Measurements from ENCODE around the gene CSNK1G3.

Gene CSNK1G3

DNA sequence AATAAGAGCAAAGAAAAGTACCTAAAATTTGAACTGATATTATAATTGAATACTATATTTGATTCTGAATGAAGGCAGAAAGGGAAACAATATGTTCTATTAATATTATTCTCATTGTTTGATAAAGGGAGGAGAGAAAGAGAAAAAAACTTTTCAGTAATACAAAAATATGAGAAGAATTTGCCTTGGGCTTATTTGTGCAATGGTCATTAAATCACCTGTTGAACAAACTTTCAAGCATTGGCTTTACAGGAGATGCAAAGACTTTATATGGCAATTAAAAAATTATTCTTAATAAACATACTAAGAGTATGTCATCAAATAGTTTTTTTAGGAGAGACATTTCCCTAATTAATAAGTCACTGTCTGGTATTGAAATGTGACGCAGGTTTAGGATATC is 85.0 kb downstream of the CSNK1G3 start:
- no peak overlapping the region for H2AFZ ChIP-seq (ENCODE audit: low read length)
- H3K4me1 ChIP-seq (ENCODE audit: insufficient read depth, low read length, severe bottlenecking), result no peaks in the 10 kb centered on the region
- no peak overlapping the region for H3K27ac ChIP-seq (ENCODE audit: low read depth, low read length, poor library complexity, severe bottlenecking)
- no peak overlapping the region for H3K4me2 ChIP-seq (ENCODE audit: low read length)
- H3K79me2 ChIP-seq (ENCODE audit: insufficient read depth, low read length), result no peaks in the 10 kb centered on the region
- H4K20me1 ChIP-seq (ENCODE audit: insufficient read depth, low read length), result no peaks in the 10 kb centered on the region
- H3K9me3 ChIP-seq (ENCODE audit: low read length), result no peaks in the 10 kb centered on the region; the same call in 1 of the 2 replicates
- H3K36me3 ChIP-seq (ENCODE audit: insufficient read depth, low read length), result peaks cover 63% of the 10 kb centered on the region
- no peaks in the 10 kb centered on the region for H3F3A ChIP-seq (ENCODE audit: insufficient read depth, low read length)
- no peak overlapping the region for H3K9ac ChIP-seq (ENCODE audit: low read length)
- H3K9me2 ChIP-seq (ENCODE audit: low read depth, low read length), result no peaks in the 10 kb centered on the region
- TF ChIP-seq EZH2 (IDR thresholded peaks at IDR 0.05; ENCODE audit: borderline replicate concordance, low read length), result no peak
- TF ChIP-seq, protein P1, sequence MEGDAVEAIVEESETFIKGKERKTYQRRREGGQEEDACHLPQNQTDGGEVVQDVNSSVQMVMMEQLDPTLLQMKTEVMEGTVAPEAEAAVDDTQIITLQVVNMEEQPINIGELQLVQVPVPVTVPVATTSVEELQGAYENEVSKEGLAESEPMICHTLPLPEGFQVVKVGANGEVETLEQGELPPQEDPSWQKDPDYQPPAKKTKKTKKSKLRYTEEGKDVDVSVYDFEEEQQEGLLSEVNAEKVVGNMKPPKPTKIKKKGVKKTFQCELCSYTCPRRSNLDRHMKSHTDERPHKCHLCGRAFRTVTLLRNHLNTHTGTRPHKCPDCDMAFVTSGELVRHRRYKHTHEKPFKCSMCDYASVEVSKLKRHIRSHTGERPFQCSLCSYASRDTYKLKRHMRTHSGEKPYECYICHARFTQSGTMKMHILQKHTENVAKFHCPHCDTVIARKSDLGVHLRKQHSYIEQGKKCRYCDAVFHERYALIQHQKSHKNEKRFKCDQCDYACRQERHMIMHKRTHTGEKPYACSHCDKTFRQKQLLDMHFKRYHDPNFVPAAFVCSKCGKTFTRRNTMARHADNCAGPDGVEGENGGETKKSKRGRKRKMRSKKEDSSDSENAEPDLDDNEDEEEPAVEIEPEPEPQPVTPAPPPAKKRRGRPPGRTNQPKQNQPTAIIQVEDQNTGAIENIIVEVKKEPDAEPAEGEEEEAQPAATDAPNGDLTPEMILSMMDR (IDR thresholded peaks at IDR 0.05; ENCODE audit: low read length), result no peak
- no peak overlapping the region for H3K4me3 ChIP-seq (ENCODE audit: low read depth, low read length, poor library complexity, severe bottlenecking)
- H3K27me3 ChIP-seq (ENCODE audit: insufficient read depth, low read length), result no peaks in the 10 kb centered on the region

DNA sequence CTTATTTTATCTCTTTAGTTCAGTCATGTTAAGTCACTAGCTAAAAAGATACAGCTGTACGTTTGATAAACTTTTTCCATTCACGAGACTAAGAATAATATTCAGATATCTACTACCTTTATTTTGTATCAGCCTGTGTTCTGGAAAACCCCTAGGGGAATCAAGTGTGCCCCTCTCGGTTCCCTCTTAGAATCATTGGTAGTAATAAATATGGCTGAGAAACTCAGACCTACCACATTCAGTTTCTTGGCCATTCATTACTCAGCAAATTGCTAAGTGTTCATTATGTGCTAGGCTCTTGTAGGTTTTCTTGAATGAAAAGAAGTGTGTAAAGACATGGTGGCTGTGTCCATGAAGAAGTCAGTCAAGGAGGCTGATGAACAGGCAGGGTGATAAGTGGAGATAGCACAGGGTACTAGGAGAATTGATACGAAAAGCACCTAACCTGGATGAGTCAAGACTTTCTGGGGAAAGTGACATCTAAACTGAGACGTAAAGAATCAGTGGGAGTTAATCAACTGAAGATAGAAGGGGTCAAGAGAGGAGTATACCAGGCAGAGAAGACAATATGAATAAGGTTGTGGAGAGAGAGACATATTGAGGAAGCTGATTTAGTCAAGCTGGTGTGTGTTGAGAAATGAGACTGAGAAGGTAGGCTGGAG is 86.2 kb downstream of the CSNK1G3 start:
- Histone ChIP-seq H3K27ac (ENCODE audit: low read depth, low read length, poor library complexity, severe bottlenecking) (no peak overlapping the region), H3K9me3 (ENCODE audit: low read length) (no peaks in the 10 kb centered on the region), H3K27me3 (ENCODE audit: insufficient read depth, low read length) (no peaks in the 10 kb centered on the region), H4K20me1 (ENCODE audit: insufficient read depth, low read length) (no peaks in the 10 kb centered on the region), H2AFZ (ENCODE audit: low read length) (no peak overlapping the region), H3K4me1 (ENCODE audit: insufficient read depth, low read length, severe bottlenecking) (no peaks in the 10 kb centered on the region), H3K36me3 (ENCODE audit: insufficient read depth, low read length) (peaks cover 52% of the 10 kb centered on the region), H3K79me2 (ENCODE audit: insufficient read depth, low read length) (no peaks in the 10 kb centered on the region), H3K4me2 (ENCODE audit: low read length) (no peak overlapping the region), H3K4me3 (ENCODE audit: low read depth, low read length, poor library complexity, severe bottlenecking) (no peak overlapping the region), H3K9me2 (ENCODE audit: low read depth, low read length) (no peaks in the 10 kb centered on the region), H3F3A (ENCODE audit: insufficient read depth, low read length) (no peaks in the 10 kb centered on the region), H3K9ac (ENCODE audit: low read length) (no peak overlapping the region)
- TF ChIP-seq, protein P1 (IDR thresholded peaks at IDR 0.05; ENCODE audit: low read length), result no peak
- no peak for TF ChIP-seq EZH2 (IDR thresholded peaks at IDR 0.05; ENCODE audit: borderline replicate concordance, low read length)

DNA sequence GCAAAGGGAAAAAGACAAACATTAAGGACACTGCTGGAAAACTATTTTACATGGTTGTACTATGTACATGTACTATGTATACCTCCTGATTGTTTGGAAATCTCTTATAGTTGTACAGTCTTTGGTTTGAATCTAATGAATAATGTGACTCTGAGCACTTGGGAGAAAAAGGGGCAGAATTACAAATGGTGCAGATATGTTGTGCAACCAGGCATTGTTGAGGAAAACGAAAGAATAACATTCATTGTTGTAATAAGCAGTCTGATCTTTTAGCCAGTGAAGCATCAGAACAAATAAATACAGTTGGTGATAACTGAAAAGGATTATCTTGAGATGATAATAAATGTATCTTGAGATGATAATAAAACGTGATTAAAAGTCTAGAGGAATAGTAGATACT is 87.2 kb downstream of the CSNK1G3 start:
- no peak overlapping the region for H2AFZ ChIP-seq (ENCODE audit: low read length)
- H3K27ac ChIP-seq (ENCODE audit: low read depth, low read length, poor library complexity, severe bottlenecking), result no peak overlapping the region
- no peaks in the 10 kb centered on the region for H3F3A ChIP-seq (ENCODE audit: insufficient read depth, low read length)
- no peak overlapping the region for H3K4me3 ChIP-seq (ENCODE audit: low read depth, low read length, poor library complexity, severe bottlenecking)
- H4K20me1 ChIP-seq (ENCODE audit: insufficient read depth, low read length), result no peaks in the 10 kb centered on the region
- no peaks in the 10 kb centered on the region for H3K9me2 ChIP-seq (ENCODE audit: low read depth, low read length)
- peaks cover 46% of the 10 kb centered on the region for H3K36me3 ChIP-seq (ENCODE audit: insufficient read depth, low read length)
- no peaks in the 10 kb centered on the region for H3K9me3 ChIP-seq (ENCODE audit: low read length)
- H3K9ac ChIP-seq (ENCODE audit: low read length), result no peak overlapping the region
- H3K4me2 ChIP-seq (ENCODE audit: low read length), result no peak overlapping the region
- no peak for TF ChIP-seq EZH2 (IDR thresholded peaks at IDR 0.05; ENCODE audit: borderline replicate concordance, low read length)
- TF ChIP-seq, protein P1 (IDR thresholded peaks at IDR 0.05; ENCODE audit: low read length), result no peak
- H3K79me2 ChIP-seq (ENCODE audit: insufficient read depth, low read length), result no peaks in the 10 kb centered on the region
- no peaks in the 10 kb centered on the region for H3K27me3 ChIP-seq (ENCODE audit: insufficient read depth, low read length)
- no peaks in the 10 kb centered on the region for H3K4me1 ChIP-seq (ENCODE audit: insufficient read depth, low read length, severe bottlenecking)
